A549 (cell line): ENCODE data around the gene RBM3.

Experiments used
- JUNB ChIP-seq: fragments of >200 bp; sonication (Bioruptor Twin); formaldehyde crosslinking; IDR thresholded peaks from 2 replicates; pipeline ENCODE4 v1.6.1; 2016
- POLR2A ChIP-seq: IDR thresholded peaks from 2 replicates; pipeline ENCODE4 v1.6.1; 2012; ENCODE audit warnings: mild to moderate bottlenecking, low read length
- POLR2AphosphoS2 ChIP-seq: conservative IDR thresholded peaks from 2 replicates; pipeline ENCODE4 v1.6.1; 2012; ENCODE audit warnings: low read length, improper control_type of control experiment, inconsistent platforms
- TF ChIP-seq, protein P1 (sequence below): fragments of >200 bp; sonication (Bioruptor Twin); formaldehyde crosslinking; IDR thresholded peaks from 3 replicates; pipeline ENCODE4 v1.5.1; 2016
- TF ChIP-seq, protein P2 (sequence below): IDR thresholded peaks from 2 replicates; pipeline ENCODE4 v1.6.1; 2012
- TF ChIP-seq, protein P3 (sequence below): fragments of 200-600 bp; sonication (generic); IDR thresholded peaks from 2 replicates; pipeline ENCODE4 v1.6.1; 2016; ENCODE audit warnings: antibody characterized with exemption, mild to moderate bottlenecking, moderate library complexity

DNA sequence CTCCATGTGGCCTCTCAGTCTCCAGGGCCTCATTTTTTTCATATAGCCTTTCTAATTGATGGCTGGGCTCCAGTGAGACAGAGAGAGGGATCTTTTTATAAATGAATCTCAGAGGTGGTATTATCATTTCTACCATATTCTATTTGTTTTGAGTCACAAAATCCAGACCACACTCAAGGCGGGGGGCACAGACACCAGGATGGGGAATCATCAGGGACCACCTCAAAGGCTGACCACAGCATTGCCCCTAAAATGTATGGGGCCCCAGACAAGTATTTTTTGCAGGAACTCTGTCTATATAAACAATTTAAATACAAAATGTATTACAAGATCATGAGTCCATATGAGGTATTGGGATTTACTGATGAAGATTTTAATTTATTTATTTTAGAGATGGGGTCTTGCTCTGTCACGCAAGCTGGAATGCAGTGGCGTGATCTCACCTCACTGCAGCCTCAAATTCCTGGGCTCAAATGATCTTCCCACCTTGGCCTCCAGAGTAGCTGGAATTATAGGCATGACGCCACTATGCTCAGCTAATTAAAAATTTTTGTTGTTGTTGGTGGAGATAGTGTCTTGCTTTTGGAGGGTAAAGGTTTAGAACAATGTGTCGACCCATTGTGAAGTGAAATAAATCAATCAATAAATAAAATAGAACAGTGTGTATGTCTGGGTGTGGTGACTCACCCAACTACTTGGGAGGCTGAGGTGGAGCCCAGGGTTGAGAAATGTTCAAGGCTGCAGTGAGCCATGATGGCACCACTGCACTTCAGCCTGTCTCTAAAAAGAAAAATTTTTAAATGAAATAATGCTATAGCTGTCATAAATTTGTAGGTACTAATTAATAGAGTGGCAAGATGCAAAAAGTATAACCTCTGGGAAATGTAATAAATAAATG, 52.4 kb downstream of the RBM3 start:
- TF ChIP-seq, protein P1, sequence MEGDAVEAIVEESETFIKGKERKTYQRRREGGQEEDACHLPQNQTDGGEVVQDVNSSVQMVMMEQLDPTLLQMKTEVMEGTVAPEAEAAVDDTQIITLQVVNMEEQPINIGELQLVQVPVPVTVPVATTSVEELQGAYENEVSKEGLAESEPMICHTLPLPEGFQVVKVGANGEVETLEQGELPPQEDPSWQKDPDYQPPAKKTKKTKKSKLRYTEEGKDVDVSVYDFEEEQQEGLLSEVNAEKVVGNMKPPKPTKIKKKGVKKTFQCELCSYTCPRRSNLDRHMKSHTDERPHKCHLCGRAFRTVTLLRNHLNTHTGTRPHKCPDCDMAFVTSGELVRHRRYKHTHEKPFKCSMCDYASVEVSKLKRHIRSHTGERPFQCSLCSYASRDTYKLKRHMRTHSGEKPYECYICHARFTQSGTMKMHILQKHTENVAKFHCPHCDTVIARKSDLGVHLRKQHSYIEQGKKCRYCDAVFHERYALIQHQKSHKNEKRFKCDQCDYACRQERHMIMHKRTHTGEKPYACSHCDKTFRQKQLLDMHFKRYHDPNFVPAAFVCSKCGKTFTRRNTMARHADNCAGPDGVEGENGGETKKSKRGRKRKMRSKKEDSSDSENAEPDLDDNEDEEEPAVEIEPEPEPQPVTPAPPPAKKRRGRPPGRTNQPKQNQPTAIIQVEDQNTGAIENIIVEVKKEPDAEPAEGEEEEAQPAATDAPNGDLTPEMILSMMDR, result no peak
- TF ChIP-seq POLR2AphosphoS2 (no peak), JUNB (no peak), POLR2A (no peak)
- TF ChIP-seq, protein P2, sequence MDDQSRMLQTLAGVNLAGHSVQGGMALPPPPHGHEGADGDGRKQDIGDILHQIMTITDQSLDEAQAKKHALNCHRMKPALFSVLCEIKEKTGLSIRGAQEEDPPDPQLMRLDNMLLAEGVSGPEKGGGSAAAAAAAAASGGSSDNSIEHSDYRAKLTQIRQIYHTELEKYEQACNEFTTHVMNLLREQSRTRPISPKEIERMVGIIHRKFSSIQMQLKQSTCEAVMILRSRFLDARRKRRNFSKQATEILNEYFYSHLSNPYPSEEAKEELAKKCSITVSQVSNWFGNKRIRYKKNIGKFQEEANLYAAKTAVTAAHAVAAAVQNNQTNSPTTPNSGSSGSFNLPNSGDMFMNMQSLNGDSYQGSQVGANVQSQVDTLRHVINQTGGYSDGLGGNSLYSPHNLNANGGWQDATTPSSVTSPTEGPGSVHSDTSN, result no peak
- TF ChIP-seq, protein P3, sequence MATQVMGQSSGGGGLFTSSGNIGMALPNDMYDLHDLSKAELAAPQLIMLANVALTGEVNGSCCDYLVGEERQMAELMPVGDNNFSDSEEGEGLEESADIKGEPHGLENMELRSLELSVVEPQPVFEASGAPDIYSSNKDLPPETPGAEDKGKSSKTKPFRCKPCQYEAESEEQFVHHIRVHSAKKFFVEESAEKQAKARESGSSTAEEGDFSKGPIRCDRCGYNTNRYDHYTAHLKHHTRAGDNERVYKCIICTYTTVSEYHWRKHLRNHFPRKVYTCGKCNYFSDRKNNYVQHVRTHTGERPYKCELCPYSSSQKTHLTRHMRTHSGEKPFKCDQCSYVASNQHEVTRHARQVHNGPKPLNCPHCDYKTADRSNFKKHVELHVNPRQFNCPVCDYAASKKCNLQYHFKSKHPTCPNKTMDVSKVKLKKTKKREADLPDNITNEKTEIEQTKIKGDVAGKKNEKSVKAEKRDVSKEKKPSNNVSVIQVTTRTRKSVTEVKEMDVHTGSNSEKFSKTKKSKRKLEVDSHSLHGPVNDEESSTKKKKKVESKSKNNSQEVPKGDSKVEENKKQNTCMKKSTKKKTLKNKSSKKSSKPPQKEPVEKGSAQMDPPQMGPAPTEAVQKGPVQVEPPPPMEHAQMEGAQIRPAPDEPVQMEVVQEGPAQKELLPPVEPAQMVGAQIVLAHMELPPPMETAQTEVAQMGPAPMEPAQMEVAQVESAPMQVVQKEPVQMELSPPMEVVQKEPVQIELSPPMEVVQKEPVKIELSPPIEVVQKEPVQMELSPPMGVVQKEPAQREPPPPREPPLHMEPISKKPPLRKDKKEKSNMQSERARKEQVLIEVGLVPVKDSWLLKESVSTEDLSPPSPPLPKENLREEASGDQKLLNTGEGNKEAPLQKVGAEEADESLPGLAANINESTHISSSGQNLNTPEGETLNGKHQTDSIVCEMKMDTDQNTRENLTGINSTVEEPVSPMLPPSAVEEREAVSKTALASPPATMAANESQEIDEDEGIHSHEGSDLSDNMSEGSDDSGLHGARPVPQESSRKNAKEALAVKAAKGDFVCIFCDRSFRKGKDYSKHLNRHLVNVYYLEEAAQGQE, result no peak
